ENCODE results near the gene GPR137. TPM values are rescaled to one million over a fixed set of nuclear protein-coding genes. Genes with fewer than 3 reads are reported as not detected.

The GPR137 gene
- total and polyA plus RNA-seq, 8 donors: 23.6 to 39.6 (median 31.8) TPM

- TF ChIP-seq CTCF (IDR thresholded peaks at IDR 0.05): no peak
- no peak overlapping the region for H3K4me3 ChIP-seq
- no peak overlapping the region for H3K27ac ChIP-seq
- ATAC-seq: no peak
- H3K36me3 ChIP-seq: peaks cover 0 to 34% of the 10 kb centered on the region in 2 donors
- intact Hi-C loops (cut with DNase I): no loop called here
- H3K27me3 ChIP-seq: no peaks in the 10 kb centered on the region
- H3K9me3 ChIP-seq: no peaks in the 10 kb centered on the region
- H3K4me1 ChIP-seq: peaks cover 18 to 29% of the 10 kb centered on the region in 2 donors
- no peak for DNase-seq
These were observed 3.5 kb upstream of the GPR137 start for GRCh38 chr11:64281957-64282770.

- TF ChIP-seq CTCF (IDR thresholded peaks at IDR 0.05): no peak
- Histone ChIP-seq H3K27me3 (no peaks in the 10 kb centered on the region), H3K36me3 (peaks cover 0 to 28% of the 10 kb centered on the region in 2 donors), H3K4me1 (peaks cover 18 to 29% of the 10 kb centered on the region in 2 donors), H3K4me3 (peak overlapping the region in 1 of 2 donors; percentile 95), H3K9me3 (no peaks in the 10 kb centered on the region), H3K27ac (no peak overlapping the region)
- ATAC-seq (no peak), DNase-seq (no peak)
- intact Hi-C loops (cut with DNase I): no loop called here
These were observed 2.6 kb upstream of the GPR137 start for GRCh38 chr11:64283092-64283491.

DNA sequence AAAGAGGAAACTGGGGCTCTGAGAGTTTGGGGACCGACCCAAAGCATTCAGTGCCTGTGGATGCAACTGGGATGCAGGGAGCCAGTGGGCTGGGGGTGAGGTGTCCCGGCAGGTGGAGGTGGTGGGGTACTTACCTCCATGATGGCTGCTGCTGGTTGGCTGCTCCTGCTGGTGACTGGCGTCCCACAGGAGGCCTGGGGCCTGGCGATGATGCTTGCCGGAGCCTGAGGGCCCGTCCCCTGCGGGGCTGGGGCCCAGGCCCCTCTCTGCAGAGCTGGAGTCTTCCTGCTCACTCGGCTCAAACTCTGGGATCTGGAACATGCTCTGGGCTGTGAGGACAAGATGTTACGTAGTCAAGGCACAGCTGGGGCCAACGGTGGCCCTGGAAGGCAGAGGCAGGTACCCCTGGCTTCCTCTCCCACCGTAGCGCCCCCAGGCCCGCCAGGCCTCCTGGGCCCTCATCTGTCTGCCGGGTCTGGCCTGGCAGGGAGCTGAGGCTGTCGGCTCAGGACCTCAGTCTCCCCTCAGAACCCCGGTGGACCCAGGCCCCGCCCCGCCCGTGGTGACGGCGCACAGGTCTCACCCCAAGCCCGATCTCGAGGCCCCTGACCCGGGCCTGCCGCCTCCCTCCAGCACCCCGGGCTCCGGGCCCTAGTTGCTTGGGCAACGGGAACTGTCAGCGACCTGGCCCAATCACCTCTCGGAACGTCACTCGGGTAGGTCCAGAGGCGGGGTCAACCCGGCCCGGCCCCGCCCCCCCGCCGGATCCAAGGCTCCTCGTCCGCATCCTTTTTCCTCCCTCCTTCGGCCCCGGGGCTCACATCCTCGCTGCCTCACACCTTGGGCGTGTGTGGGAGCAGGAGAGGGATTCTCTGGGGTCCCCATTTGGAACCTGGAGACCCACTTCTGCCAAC is 1.3 kb upstream of the GPR137 start, which contains the start of gene BAD:
TSS of gene BAD (minus strand) at position 618 of the 914 bp plus-strand sequence. CDS start at position 321, 297 bp downstream.
- H3K4me1 ChIP-seq: peaks cover 18 to 29% of the 10 kb centered on the region in 2 donors
- no peak for TF ChIP-seq CTCF (IDR thresholded peaks at IDR 0.05)
- peaks cover 0 to 21% of the 10 kb centered on the region in 2 donors for H3K36me3 ChIP-seq
- H3K27ac ChIP-seq: peak within 1 kb of the TSS; percentile 91 to 99
- intact Hi-C loops (cut with DNase I): no loop called here
- H3K9me3 ChIP-seq: no peaks in the 10 kb centered on the region
- peak; percentile 90 to 97 (median 95) for DNase-seq
- peak; percentile 94 for ATAC-seq
- H3K27me3 ChIP-seq: no peaks in the 10 kb centered on the region
- peak within 1 kb of the TSS; percentile 78 to 95 for H3K4me3 ChIP-seq

GRCh38 chr11:64285885-64286800 is 495 bp downstream of the GPR137 start:
- Histone ChIP-seq H3K27me3 (peaks cover 12 to 13% of the 10 kb centered on the region in 2 donors), H3K4me3 (peak overlapping the region; percentile 78 to 95), H3K4me1 (peaks cover 18 to 33% of the 10 kb centered on the region in 2 donors), H3K27ac (peak overlapping the region; percentile 91 to 99), H3K36me3 (peaks cover 0 to 21% of the 10 kb centered on the region in 2 donors), H3K9me3 (no peaks in the 10 kb centered on the region)
- ATAC-seq (no peak), DNase-seq (no peak)
- intact Hi-C loops (cut with DNase I): no loop called here
- no peak for TF ChIP-seq CTCF (IDR thresholded peaks at IDR 0.05)

Measured in left lung (tissue), 10 donors.